GM12865 (cell line): ENCODE data around the gene RPL9.
"Not testable (repeated sequence)": the region's sequence is repeated elsewhere in the genome, so short reads cannot be mapped to it uniquely, and the experiment has no call there.

Experiments used
- DNase-seq: peaks from one replicate; pipeline ENCODE4 v3.0.0; 2010; ENCODE audit warnings: low read depth
- H3K4me3 ChIP-seq: 2 replicates; pipeline ENCODE4 v1.5.1; 2011; ENCODE audit warnings: mild to moderate bottlenecking, low read depth, low read length, control low read depth
- CTCF ChIP-seq: IDR thresholded peaks from 2 replicates; pipeline ENCODE4 v1.5.1; 2011; ENCODE audit warnings: low read length, control low read depth, low read depth, inconsistent platforms; ENCODE audit not compliant: insufficient read depth; ENCODE audit errors: missing control alignments

The RPL9 gene

DNA sequence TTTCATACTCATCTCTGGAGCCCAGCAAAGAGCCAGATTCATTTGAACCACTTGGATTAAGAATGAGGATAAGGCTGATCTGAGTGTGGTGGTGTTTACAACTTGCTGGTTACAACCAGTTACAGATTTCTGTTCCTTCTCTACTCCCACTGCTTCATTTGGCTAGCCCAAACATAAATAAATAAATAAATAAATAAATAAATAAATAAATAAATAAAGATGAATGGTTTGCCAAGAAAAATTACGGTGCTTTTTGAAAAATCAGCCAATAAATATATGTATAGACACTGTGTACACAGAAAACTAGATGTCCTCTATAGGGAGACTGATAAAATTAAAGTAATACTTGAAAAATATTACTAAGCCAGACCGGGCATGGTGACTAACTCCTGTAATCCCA lies 17.1 kb downstream of the RPL9 start:
- H3K4me3 ChIP-seq, result no peak overlapping the region
- TF ChIP-seq CTCF, result no peak
- no peak for DNase-seq

DNA sequence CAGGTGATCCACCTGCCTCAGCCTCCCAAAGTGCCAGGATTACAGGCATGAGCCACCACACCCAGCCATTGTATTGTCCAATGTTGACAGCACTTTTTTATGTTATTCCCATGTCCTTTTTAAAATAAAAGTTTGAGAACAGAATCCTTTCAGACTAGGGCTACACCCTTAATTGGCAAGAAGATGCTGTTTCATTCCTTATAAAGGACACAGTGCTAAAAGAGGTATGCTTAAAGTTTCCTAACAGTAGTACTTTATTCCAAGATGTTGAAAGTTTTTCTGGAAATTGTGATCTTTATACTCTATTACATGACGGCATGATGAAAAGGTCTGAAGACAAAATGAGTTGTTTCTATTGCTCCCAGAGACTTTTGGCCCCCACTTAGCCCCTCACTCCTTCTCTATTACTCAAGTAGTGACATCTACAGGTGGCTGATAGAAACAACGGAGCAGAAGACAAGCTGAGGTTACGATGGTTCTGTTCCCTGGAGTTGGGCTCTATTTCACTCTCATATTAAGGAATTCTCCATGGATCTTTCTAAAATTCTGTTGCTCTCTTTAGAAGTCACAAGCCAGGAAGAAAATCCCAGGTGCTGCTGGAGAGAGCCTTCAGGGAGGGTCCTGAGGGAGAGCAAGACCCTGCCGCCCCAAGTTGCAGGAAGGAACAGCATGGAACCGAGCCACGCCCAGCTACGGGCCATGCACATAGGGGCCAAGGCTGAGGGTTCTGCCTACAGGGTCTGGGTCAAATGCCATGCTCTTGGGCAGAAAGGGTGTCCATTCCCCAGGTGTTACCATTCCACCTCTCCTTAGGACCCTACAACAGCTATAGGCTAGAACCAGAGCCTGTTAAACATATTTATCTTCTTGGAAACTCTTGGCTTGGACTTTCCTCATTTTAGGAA lies 22.8 kb downstream of the RPL9 start:
- no peak for DNase-seq
- TF ChIP-seq CTCF, result peak; percentile 6
- no peak overlapping the region for H3K4me3 ChIP-seq

- no peak for TF ChIP-seq CTCF
- DNase-seq, result no peak
- H3K4me3 ChIP-seq, result no peak overlapping the region
These were observed 24.7 kb downstream of the RPL9 start for GRCh38 chr4:39433878-39434492.

- DNase-seq, result no peak
- H3K4me3 ChIP-seq, result no peak overlapping the region
- TF ChIP-seq CTCF, result no peak
These were observed 29.0 kb downstream of the RPL9 start for GRCh38 chr4:39429476-39430334.

DNA sequence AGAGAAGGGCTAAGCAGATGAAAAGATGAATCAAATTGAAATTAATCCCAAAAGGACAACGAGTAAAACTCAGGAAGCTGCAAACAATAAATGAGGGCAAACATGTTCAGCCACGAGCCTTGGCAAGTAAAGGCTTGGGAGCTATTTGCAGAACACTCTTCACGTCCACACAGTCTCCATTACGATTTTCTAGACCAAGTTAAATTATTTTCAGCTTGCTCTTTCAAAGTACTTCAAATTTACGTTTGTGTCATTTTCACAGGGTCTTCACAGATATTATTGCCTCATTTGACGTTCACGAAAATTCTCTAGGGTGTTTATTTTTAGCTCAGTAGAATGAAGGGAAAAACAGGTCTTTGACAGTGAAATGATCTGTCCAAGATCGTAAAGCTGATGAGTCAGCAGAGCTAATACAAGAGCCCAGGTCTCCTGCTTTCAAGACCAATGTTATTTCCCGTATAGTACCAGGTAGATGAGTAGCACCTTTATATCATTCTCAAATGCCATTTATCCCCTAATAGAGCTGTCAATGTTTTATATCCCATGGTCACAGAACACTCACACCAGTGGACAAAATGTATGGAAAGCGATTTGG lies 31.1 kb downstream of the RPL9 start:
- DNase-seq, result no peak
- no peak overlapping the region for H3K4me3 ChIP-seq
- TF ChIP-seq CTCF, result no peak

- TF ChIP-seq CTCF, result no peak
- H3K4me3 ChIP-seq, result no peak overlapping the region
- no peak for DNase-seq
These were observed 32.0 kb downstream of the RPL9 start for GRCh38 chr4:39426728-39427127.

DNA sequence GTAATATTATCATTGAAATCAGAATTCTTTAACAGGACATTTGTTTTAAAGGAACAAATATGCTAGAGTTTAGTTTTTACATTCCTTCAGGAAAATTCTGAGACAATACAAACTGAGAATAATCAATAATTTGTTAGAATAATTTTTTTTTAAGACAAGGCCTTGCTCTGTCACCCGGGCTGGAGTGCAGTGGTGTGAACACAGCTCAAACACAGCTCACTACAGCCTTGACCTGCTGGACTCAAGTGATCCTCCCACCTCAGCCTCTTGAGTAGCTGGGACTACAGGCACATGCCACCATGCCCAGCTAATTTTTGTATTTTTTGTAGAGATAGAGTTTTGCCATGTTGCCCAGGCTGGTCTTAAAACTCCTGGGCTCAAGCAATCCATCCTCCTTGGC lies 33.4 kb downstream of the RPL9 start:
- DNase-seq, H3K4me3 ChIP-seq: not testable (repeated sequence)
